Ovary (tissue), 9 donors: ENCODE measurements around the gene LDAH. TPM values are rescaled to one million over a fixed set of nuclear protein-coding genes. Genes with fewer than 3 reads are reported as not detected.

Experiments
- DNase-seq, 5 donors: peaks; one replicate each; pipeline ENCODE4 v3.0.0-alpha.2; 2019 to 2020
- H3K27ac ChIP-seq, 2 donors: fragments of 200-600 bp; one replicate each; pipeline versions ENCODE4 v1.5.1 to v1.8.0; 2019 to 2022
- H3K27me3 ChIP-seq: fragments of 200-600 bp; one replicate; pipeline ENCODE4 v1.8.0; 2022
- H3K36me3 ChIP-seq: fragments of 200-600 bp; sonication (generic); one replicate; pipeline ENCODE4 v1.5.1; 2019
- H3K4me1 ChIP-seq: one replicate; pipeline ENCODE4 v1.8.1; 2013; ENCODE audit warnings: mild to moderate bottlenecking, moderate library complexity; ENCODE audit not compliant: insufficient read depth
- H3K4me3 ChIP-seq: fragments of 200-600 bp; sonication (generic); one replicate; pipeline ENCODE4 v1.5.1; 2017
- H3K9me3 ChIP-seq, 2 donors: fragments of 200-600 bp in 1 of 2; sonication (generic) in 1 of 2; one replicate each; pipeline versions ENCODE4 v1.5.1 to v1.8.1; 2013 to 2019; ENCODE audit warnings: mild to moderate bottlenecking in 1 of 2, moderate library complexity in 1 of 2
- CTCF ChIP-seq, 3 donors: fragments of 450-650 bp in 2 of 3; fragments of 200-600 bp in 1 of 3; IDR thresholded peaks; one replicate each; pipeline versions ENCODE4 v1.5.1 to v1.8.0; 2016 to 2022; ENCODE audit warnings: antibody characterized with exemption in 3 of 3, mild to moderate bottlenecking in 1 of 3
- EP300 ChIP-seq: sonication (generic); formaldehyde crosslinking; IDR thresholded peaks from one replicate; pipeline ENCODE4 v1.6.1; 2017; ENCODE audit warnings: antibody characterized with exemption
- POLR2A ChIP-seq: fragments of 450-650 bp; IDR thresholded peaks from one replicate; pipeline ENCODE4 v1.6.1; 2017; ENCODE audit warnings: antibody characterized with exemption, mild to moderate bottlenecking, moderate library complexity
- WGBS, 3 donors: extraction: QIAGEN DNeasy Blood & Tissue Kit in 1 of 3; methylation state at CpG; one replicate each; pipeline versions ENCODE4 v1.1.5 to v1.1.7; 2013 to 2017; 5-methylcytosine and 5-hydroxymethylcytosine counted together
- intact Hi-C, 4 donors: fragments of 100-400 bp; cut with DNase I; formaldehyde crosslinking; loops; one replicate each; pipeline versions ENCODE4 v1.11.0 to v1.15.1; 2022 to 2023
- polyA plus RNA-seq, 2 donors: library from polyadenylated mRNA; stranded (reverse); fragments of 200-250 nt in 1 of 2; fragments of 350-450 nt in 1 of 2; fragmentation: Illumina TruSeq in 1 of 2; extraction: RNeasy Lipid Tissue Mini Kit (QIAGEN cat#74804) in 1 of 2; gene quantifications; one replicate each; pipeline ENCODE4 v1.2.3, GENCODE V29; 2013 to 2014
- total RNA-seq, 7 donors: library from RNA; depleted of rRNA in 2 of 7; stranded (reverse); fragments of >200 nt in 2 of 7; fragmentation: NEBNext Ultra II Directional in 3 of 7; extraction: Animal tissue kit (Norgen Biotek cat#: 25700) in 3 of 7; gene quantifications; one replicate each; pipeline versions ENCODE4 v1.1.0 to v1.2.4, GENCODE V29; 2016 to 2023
- donor health status: DM: no; HTN: no; CAD: no; lungs with moderate emphysema.
- donor health status: DM: no; HTN: no; CAD: no.
- donor health status: Bipolar disorder and iron deficiency.
- donor health status: DM: yes; HTN: yes; CAD: no.
- donor health status: DM: no; HTN: no; CAD: no.
- donor health status: DM: yes; HTN: yes; CAD: no.

The LDAH gene
- total and polyA plus RNA-seq, 9 donors: 4.0 to 21.0 (median 11.0) TPM

GRCh38 chr2:20674309-20674965, 148.5 kb downstream of the LDAH start:
- Histone ChIP-seq H3K27me3 (peaks cover 5% of the 10 kb centered on the region), H3K4me1 (no peaks in the 10 kb centered on the region), H3K36me3 (no peaks in the 10 kb centered on the region), H3K4me3 (no peak overlapping the region), H3K9me3 (no peaks in the 10 kb centered on the region), H3K27ac (no peak overlapping the region)
- DNase-seq: no peak
- TF ChIP-seq CTCF (IDR thresholded peaks at IDR 0.05) (no peak), EP300 (no peak), POLR2A (no peak)
- WGBS, 3 donors: 69 to 75% (median 73%) methylated on average over 11 of the region's 11 CpGs
- intact Hi-C loops: no loop called here

- peaks cover 5% of the 10 kb centered on the region for H3K27me3 ChIP-seq
- intact Hi-C loops: no loop called here
- TF ChIP-seq POLR2A: no peak
- no peak for TF ChIP-seq EP300
- no peak for TF ChIP-seq CTCF (IDR thresholded peaks at IDR 0.05)
- H3K4me3 ChIP-seq: no peak overlapping the region
- H3K9me3 ChIP-seq: no peaks in the 10 kb centered on the region
- H3K4me1 ChIP-seq: no peaks in the 10 kb centered on the region
- no peaks in the 10 kb centered on the region for H3K36me3 ChIP-seq
- 76 to 86% (median 79%) methylated on average over 5 of the region's 5 CpGs for WGBS, 3 donors
- no peak for DNase-seq
- no peak overlapping the region for H3K27ac ChIP-seq
These were observed 149.1 kb downstream of the LDAH start for GRCh38 chr2:20673686-20674308.

- Histone ChIP-seq H3K4me1 (peaks cover 4% of the 10 kb centered on the region), H3K9me3 (no peaks in the 10 kb centered on the region), H3K36me3 (no peaks in the 10 kb centered on the region), H3K27ac (no peak overlapping the region), H3K27me3 (peaks cover 5% of the 10 kb centered on the region), H3K4me3 (no peak overlapping the region)
- TF ChIP-seq EP300 (no peak), CTCF (IDR thresholded peaks at IDR 0.05) (no peak), POLR2A (no peak)
- DNase-seq: no peak
- intact Hi-C loops: no loop called here
- 41 to 55% (median 52%) methylated on average over 18 of the region's 18 CpGs for WGBS, 3 donors
These were observed 150.5 kb downstream of the LDAH start for GRCh38 chr2:20672201-20672951.

- Histone ChIP-seq H3K4me1 (peaks cover 5% of the 10 kb centered on the region), H3K27ac (no peak overlapping the region), H3K27me3 (peaks cover 5% of the 10 kb centered on the region), H3K36me3 (no peaks in the 10 kb centered on the region), H3K4me3 (no peak overlapping the region), H3K9me3 (no peaks in the 10 kb centered on the region)
- WGBS, 3 donors: 22 to 36% (median 27%) methylated on average over 13 of the region's 13 CpGs
- DNase-seq: no peak
- intact Hi-C loops: no loop called here
- TF ChIP-seq POLR2A (no peak), CTCF (IDR thresholded peaks at IDR 0.05) (no peak), EP300 (no peak)
These were observed 151.2 kb downstream of the LDAH start for GRCh38 chr2:20671736-20672080.
